C4-2B (cell line): ENCODE results near the gene SCUBE1.

ENCODE experiments used
- H3K27ac ChIP-seq: fragments of 450-650 bp; 2 replicates; pipeline ENCODE4 v1.5.1; 2017
- CTCF ChIP-seq: fragments of 450-650 bp; conservative IDR thresholded peaks from 2 replicates; pipeline ENCODE4 v1.5.1; 2017; ENCODE audit warnings: mild to moderate bottlenecking
- ZFX ChIP-seq: fragments of 450-650 bp; IDR thresholded peaks from 2 replicates; pipeline ENCODE4 v1.6.1; 2017

SCUBE1 gene

GRCh38 chr22:43343262-43343669 lies at the start of gene SCUBE1:
Gene SCUBE1, minus strand, starts transcription at chr22:43343372. Its CDS starts 111 bp downstream, at chr22:43343261.
- TF ChIP-seq ZFX (no peak), CTCF (no peak)

GRCh38 chr22:43392385-43392989 lies 49.3 kb upstream of the SCUBE1 start:
- no peak overlapping the region for H3K27ac ChIP-seq
- TF ChIP-seq ZFX (no peak), CTCF (no peak)

More at GRCh38 chr22:43343262-43343669, at the start of gene SCUBE1:
- H3K27ac ChIP-seq: no peak within 1 kb of the TSS

GRCh38 chr22:43391306-43391705 lies 48.1 kb upstream of the SCUBE1 start:
- H3K27ac ChIP-seq: no peak overlapping the region
- no peak for TF ChIP-seq ZFX
- TF ChIP-seq CTCF: no peak

- no peak overlapping the region for H3K27ac ChIP-seq
- TF ChIP-seq ZFX (no peak), CTCF (no peak)
Measured at GRCh38 chr22:43390872-43391271, 47.7 kb upstream of the SCUBE1 start.

- H3K27ac ChIP-seq: no peak overlapping the region
- TF ChIP-seq ZFX (no peak), CTCF (no peak)
Measured at GRCh38 chr22:43390166-43390565, 47.0 kb upstream of the SCUBE1 start.

- H3K27ac ChIP-seq: no peak overlapping the region
- no peak for TF ChIP-seq CTCF
- no peak for TF ChIP-seq ZFX
Measured at GRCh38 chr22:43389227-43389836, 46.2 kb upstream of the SCUBE1 start.

GRCh38 chr22:43388420-43388851 lies 45.3 kb upstream of the SCUBE1 start:
- TF ChIP-seq CTCF: peak; percentile 99
- TF ChIP-seq ZFX: no peak
- H3K27ac ChIP-seq: no peak overlapping the region
